Measurements from ENCODE around the gene ST3GAL5.

ST3GAL5 gene

GRCh38 chr2:85787282-85787980 lies 101.4 kb downstream of the ST3GAL5 start:
- DNase-seq: no peak

Measured in NCI-H1694 treated with DMSO at 0.1 percent for 48 hours (cell line).